ENCODE data around the gene COMMD4. TPM values are rescaled to one million over a fixed set of nuclear protein-coding genes. Genes with fewer than 3 reads are reported as not detected.

The COMMD4 gene
- total and polyA plus RNA-seq, 2 of the 8 experiments (the other 6 are each of a cell fraction or from before 2014, with no cell fraction given) = 131 to 236 TPM

DNA sequence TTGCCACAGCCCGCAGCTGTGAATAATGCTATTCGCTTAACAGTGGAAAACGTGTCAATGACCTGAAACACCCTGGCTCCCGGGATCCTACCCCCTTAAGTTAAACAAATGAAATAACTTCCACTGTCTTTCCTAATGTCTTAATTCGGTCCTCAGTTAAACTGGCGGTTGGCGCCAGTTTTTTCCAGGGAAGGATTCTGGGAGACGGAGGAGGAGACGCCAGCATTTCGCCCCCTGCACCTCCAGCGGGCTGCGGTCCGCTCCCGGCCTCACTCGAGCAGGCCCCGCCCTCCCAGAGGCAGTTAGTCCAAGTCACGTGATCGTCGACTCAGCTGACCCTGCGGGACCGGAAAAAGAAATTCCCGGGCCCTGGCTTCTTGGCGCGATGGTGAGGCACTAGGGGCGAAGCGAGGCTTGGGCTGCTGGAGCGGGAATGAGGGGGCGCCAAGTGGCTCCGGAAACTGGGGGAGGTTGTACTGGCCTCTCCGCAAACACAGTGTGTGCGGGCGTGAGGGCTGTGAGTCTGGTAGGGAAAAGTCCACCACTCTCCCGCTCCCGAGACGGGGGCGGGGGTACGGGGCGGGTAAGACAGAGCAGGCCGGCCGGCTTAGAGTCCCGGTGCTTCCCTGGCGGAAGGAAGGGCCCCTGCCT is at the start of gene COMMD4 (continued):
- TF ChIP-seq, protein P1, sequence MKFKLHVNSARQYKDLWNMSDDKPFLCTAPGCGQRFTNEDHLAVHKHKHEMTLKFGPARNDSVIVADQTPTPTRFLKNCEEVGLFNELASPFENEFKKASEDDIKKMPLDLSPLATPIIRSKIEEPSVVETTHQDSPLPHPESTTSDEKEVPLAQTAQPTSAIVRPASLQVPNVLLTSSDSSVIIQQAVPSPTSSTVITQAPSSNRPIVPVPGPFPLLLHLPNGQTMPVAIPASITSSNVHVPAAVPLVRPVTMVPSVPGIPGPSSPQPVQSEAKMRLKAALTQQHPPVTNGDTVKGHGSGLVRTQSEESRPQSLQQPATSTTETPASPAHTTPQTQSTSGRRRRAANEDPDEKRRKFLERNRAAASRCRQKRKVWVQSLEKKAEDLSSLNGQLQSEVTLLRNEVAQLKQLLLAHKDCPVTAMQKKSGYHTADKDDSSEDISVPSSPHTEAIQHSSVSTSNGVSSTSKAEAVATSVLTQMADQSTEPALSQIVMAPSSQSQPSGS (IDR thresholded peaks at IDR 0.05; ENCODE audit: low read length) = no peak
- TF ChIP-seq SP1 (IDR thresholded peaks at IDR 0.05; ENCODE audit: low read depth, low read length) (0 out of 2 replicates have a peak, but pooled peaks have one; percentile 21), CREB1 (IDR thresholded peaks at IDR 0.05) (no peak; the same call in 1 of the 2 replicates), TEAD4 (IDR thresholded peaks at IDR 0.05; ENCODE audit: low read depth, low read length) (peak; percentile 71; the same call in 1 of the 2 replicates), CHD2 (IDR thresholded peaks at IDR 0.05; ENCODE audit: low read length) (no peak), EGR1 (IDR thresholded peaks at IDR 0.05; ENCODE audit: borderline replicate concordance, low read depth, low read length) (no peak), SUZ12 (IDR thresholded peaks at IDR 0.05; ENCODE audit: low read length) (no peak), JUND (IDR thresholded peaks at IDR 0.05; ENCODE audit: low read length) (no peak), KDM1A (IDR thresholded peaks at IDR 0.05; ENCODE audit: borderline replicate concordance, low read length) (no peak), SP4 (IDR thresholded peaks at IDR 0.05; ENCODE audit: low read length) (peak; percentile 99), POLR2AphosphoS5 (IDR thresholded peaks at IDR 0.05; ENCODE audit: low read depth, low read length) (peak; percentile 71), JUN (IDR thresholded peaks at IDR 0.05; ENCODE audit: low read depth, low read length) (no peak), CTBP2 (IDR thresholded peaks at IDR 0.05; ENCODE audit: borderline replicate concordance, insufficient read depth, insufficient read length, low read length) (no peak), BACH1 (IDR thresholded peaks at IDR 0.05; ENCODE audit: low read length) (no peak), BCL11A (IDR thresholded peaks at IDR 0.05; ENCODE audit: low read depth in 2 of 2, low read length in 2 of 2) (no peak), POLR2A (IDR thresholded peaks at IDR 0.05; ENCODE audit: control extremely low read depth in 1 of 2, low read depth in 2 of 2, low read length in 2 of 2) (peak; percentile 28 to 80), ZNF274 (IDR thresholded peaks at IDR 0.05; ENCODE audit: borderline replicate concordance, extremely low read depth, low read length) (no peak), SP2 (IDR thresholded peaks at IDR 0.05; ENCODE audit: low read length) (no peak), SIX5 (IDR thresholded peaks at IDR 0.05; ENCODE audit: low read depth, low read length) (no peak), GTF2F1 (IDR thresholded peaks at IDR 0.05; ENCODE audit: borderline replicate concordance, low read depth, low read length) (no peak; the same call in 1 of the 2 replicates), CHD1 (IDR thresholded peaks at IDR 0.05; ENCODE audit: low read depth, low read length) (no peak), TAF1 (IDR thresholded peaks at IDR 0.05; ENCODE audit: low read depth, low read length) (peak; percentile 85)
- TF ChIP-seq, protein P2, sequence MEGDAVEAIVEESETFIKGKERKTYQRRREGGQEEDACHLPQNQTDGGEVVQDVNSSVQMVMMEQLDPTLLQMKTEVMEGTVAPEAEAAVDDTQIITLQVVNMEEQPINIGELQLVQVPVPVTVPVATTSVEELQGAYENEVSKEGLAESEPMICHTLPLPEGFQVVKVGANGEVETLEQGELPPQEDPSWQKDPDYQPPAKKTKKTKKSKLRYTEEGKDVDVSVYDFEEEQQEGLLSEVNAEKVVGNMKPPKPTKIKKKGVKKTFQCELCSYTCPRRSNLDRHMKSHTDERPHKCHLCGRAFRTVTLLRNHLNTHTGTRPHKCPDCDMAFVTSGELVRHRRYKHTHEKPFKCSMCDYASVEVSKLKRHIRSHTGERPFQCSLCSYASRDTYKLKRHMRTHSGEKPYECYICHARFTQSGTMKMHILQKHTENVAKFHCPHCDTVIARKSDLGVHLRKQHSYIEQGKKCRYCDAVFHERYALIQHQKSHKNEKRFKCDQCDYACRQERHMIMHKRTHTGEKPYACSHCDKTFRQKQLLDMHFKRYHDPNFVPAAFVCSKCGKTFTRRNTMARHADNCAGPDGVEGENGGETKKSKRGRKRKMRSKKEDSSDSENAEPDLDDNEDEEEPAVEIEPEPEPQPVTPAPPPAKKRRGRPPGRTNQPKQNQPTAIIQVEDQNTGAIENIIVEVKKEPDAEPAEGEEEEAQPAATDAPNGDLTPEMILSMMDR (IDR thresholded peaks at IDR 0.05; ENCODE audit: control extremely low read depth in 1 of 3, insufficient read depth in 1 of 3, low read depth in 1 of 3, low read length in 3 of 3) = no peak
